Measurements from ENCODE around the gene TTC39B. TPM values are rescaled to one million over a fixed set of nuclear protein-coding genes. Genes with fewer than 3 reads are reported as not detected.

TTC39B gene
- total RNA-seq, 3 donors from 2014 or later, result 6.2 to 14.8 (median 14.4) TPM

GRCh38 chr9:15140051-15140450 is 167.0 kb downstream of the TTC39B start:
- H3K27me3 ChIP-seq, result no peaks in the 10 kb centered on the region
- H3K4me3 ChIP-seq, result no peak overlapping the region
- intact Hi-C loops (cut with DNase I; ENCODE audit: low total_unique reads), result no loop called here
- H3K9me3 ChIP-seq, result no peaks in the 10 kb centered on the region
- no peaks in the 10 kb centered on the region for H3K36me3 ChIP-seq
- no peak for TF ChIP-seq POLR2A (IDR thresholded peaks at IDR 0.05)
- TF ChIP-seq POLR2AphosphoS5 (IDR thresholded peaks at IDR 0.05), result no peak
- TF ChIP-seq CTCF (IDR thresholded peaks at IDR 0.05), result no peak
- no peaks in the 10 kb centered on the region for H3K4me1 ChIP-seq
- no peak for DNase-seq (ENCODE audit: low spot score in 2 of 2)
- no peak overlapping the region for H3K27ac ChIP-seq

- TF ChIP-seq POLR2AphosphoS5 (IDR thresholded peaks at IDR 0.05) (no peak), CTCF (IDR thresholded peaks at IDR 0.05) (no peak), POLR2A (IDR thresholded peaks at IDR 0.05) (no peak)
- Histone ChIP-seq H3K27me3 (no peaks in the 10 kb centered on the region), H3K9me3 (no peaks in the 10 kb centered on the region), H3K36me3 (no peaks in the 10 kb centered on the region), H3K27ac (no peak overlapping the region), H3K4me1 (no peaks in the 10 kb centered on the region), H3K4me3 (no peak overlapping the region)
- intact Hi-C loops (cut with DNase I; ENCODE audit: low total_unique reads), result no loop called here
- no peak for DNase-seq (ENCODE audit: low spot score in 2 of 2)
Measured at GRCh38 chr9:15139469-15139868, 167.5 kb downstream of the TTC39B start.

- DNase-seq (ENCODE audit: low spot score in 2 of 2), result no peak
- intact Hi-C loops (cut with DNase I; ENCODE audit: low total_unique reads), result no loop called here
- no peak for TF ChIP-seq CTCF (IDR thresholded peaks at IDR 0.05)
- no peak for TF ChIP-seq POLR2AphosphoS5 (IDR thresholded peaks at IDR 0.05)
- no peak for TF ChIP-seq POLR2A (IDR thresholded peaks at IDR 0.05)
- Histone ChIP-seq H3K4me1 (no peaks in the 10 kb centered on the region), H3K27me3 (no peaks in the 10 kb centered on the region), H3K9me3 (no peaks in the 10 kb centered on the region), H3K4me3 (no peak overlapping the region), H3K36me3 (no peaks in the 10 kb centered on the region), H3K27ac (no peak overlapping the region)
Measured at GRCh38 chr9:15138357-15138686, 168.7 kb downstream of the TTC39B start.

- H3K9me3 ChIP-seq, result no peaks in the 10 kb centered on the region
- H3K27ac ChIP-seq, result no peak overlapping the region
- H3K27me3 ChIP-seq, result no peaks in the 10 kb centered on the region
- no peak for DNase-seq (ENCODE audit: low spot score in 2 of 2)
- intact Hi-C loops (cut with DNase I; ENCODE audit: low total_unique reads), result no loop called here
- no peak overlapping the region for H3K4me3 ChIP-seq
- no peaks in the 10 kb centered on the region for H3K36me3 ChIP-seq
- TF ChIP-seq CTCF (IDR thresholded peaks at IDR 0.05), result no peak
- TF ChIP-seq POLR2AphosphoS5 (IDR thresholded peaks at IDR 0.05), result no peak
- no peak for TF ChIP-seq POLR2A (IDR thresholded peaks at IDR 0.05)
- H3K4me1 ChIP-seq, result no peaks in the 10 kb centered on the region
Measured at GRCh38 chr9:15137658-15138356, 169.2 kb downstream of the TTC39B start.

GRCh38 chr9:15137089-15137488 is 169.9 kb downstream of the TTC39B start:
- H3K27ac ChIP-seq, result no peak overlapping the region
- H3K4me3 ChIP-seq, result no peak overlapping the region
- TF ChIP-seq POLR2A (IDR thresholded peaks at IDR 0.05) (no peak), CTCF (IDR thresholded peaks at IDR 0.05) (no peak), POLR2AphosphoS5 (IDR thresholded peaks at IDR 0.05) (no peak)
- intact Hi-C loops (cut with DNase I; ENCODE audit: low total_unique reads), result no loop called here
- H3K9me3 ChIP-seq, result no peaks in the 10 kb centered on the region
- no peak for DNase-seq (ENCODE audit: low spot score in 2 of 2)
- no peaks in the 10 kb centered on the region for H3K27me3 ChIP-seq
- H3K4me1 ChIP-seq, result no peaks in the 10 kb centered on the region
- H3K36me3 ChIP-seq, result no peaks in the 10 kb centered on the region
